ENCODE data around the gene RGS8. TPM values are rescaled to one million over a fixed set of nuclear protein-coding genes. Genes with fewer than 3 reads are reported as not detected.

The RGS8 gene
- total and polyA plus RNA-seq, 5 donors from 2014 or later, result not detected

- Mint-ChIP-seq H3K4me3 (no peak overlapping the region), H3K27me3 (peaks cover 9% of the 10 kb centered on the region), H3K27ac (no peak overlapping the region), H3K36me3 (no peaks in the 10 kb centered on the region), H3K4me1 (peaks cover 0 to 4% (median 0%) of the 10 kb centered on the region in 4 donors), H3K9me3 (peaks cover 0 to 2% (median 0%) of the 10 kb centered on the region in 7 donors)
- ATAC-seq (ENCODE audit: low read depth in 2 of 2) (no peak), DNase-seq (no peak)
- H3K9me3 ChIP-seq (ENCODE audit: control insufficient read depth in 2 of 2, low read length in 2 of 2), result no peaks in the 10 kb centered on the region
- no peaks in the 10 kb centered on the region for H3K36me3 ChIP-seq (ENCODE audit: control insufficient read depth, insufficient read depth, low read length)
- H3K4me3 ChIP-seq (ENCODE audit: low read depth, low read length), result no peak overlapping the region
- H3K4me1 ChIP-seq (ENCODE audit: control insufficient read depth, insufficient read depth, low read length, poor library complexity, severe bottlenecking), result no peaks in the 10 kb centered on the region
- H3K27me3 ChIP-seq (ENCODE audit: control insufficient read depth, insufficient read depth, low read length), result no peaks in the 10 kb centered on the region
- H3K27ac ChIP-seq (ENCODE audit: insufficient read depth, low read length, poor library complexity, severe bottlenecking), result no peak overlapping the region
These were observed 828 bp upstream of the RGS8 start for GRCh38 chr1:182685215-182685614.

- Mint-ChIP-seq H3K36me3 (no peaks in the 10 kb centered on the region), H3K4me1 (peaks cover 0 to 5% (median 0%) of the 10 kb centered on the region in 4 donors), H3K4me3 (no peak overlapping the region), H3K27ac (no peak overlapping the region), H3K9me3 (no peaks in the 10 kb centered on the region), H3K27me3 (peaks cover 4% of the 10 kb centered on the region)
- no peaks in the 10 kb centered on the region for H3K27me3 ChIP-seq (ENCODE audit: control insufficient read depth, insufficient read depth, low read length)
- ATAC-seq (ENCODE audit: low read depth in 2 of 2), result no peak
- no peak for DNase-seq
- no peaks in the 10 kb centered on the region for H3K36me3 ChIP-seq (ENCODE audit: control insufficient read depth, insufficient read depth, low read length)
- no peak overlapping the region for H3K4me3 ChIP-seq (ENCODE audit: low read depth, low read length)
- H3K27ac ChIP-seq (ENCODE audit: insufficient read depth, low read length, poor library complexity, severe bottlenecking), result no peak overlapping the region
- no peaks in the 10 kb centered on the region for H3K4me1 ChIP-seq (ENCODE audit: control insufficient read depth, insufficient read depth, low read length, poor library complexity, severe bottlenecking)
- no peaks in the 10 kb centered on the region for H3K9me3 ChIP-seq (ENCODE audit: control insufficient read depth in 2 of 2, low read length in 2 of 2)
These were observed 1.4 kb downstream of the RGS8 start for GRCh38 chr1:182682898-182683501.

- ATAC-seq (ENCODE audit: low read depth in 2 of 2), result no peak
- Mint-ChIP-seq H3K9me3 (no peaks in the 10 kb centered on the region), H3K4me3 (no peak overlapping the region)
These were observed 2.0 kb downstream of the RGS8 start for GRCh38 chr1:182682406-182682805.

GRCh38 chr1:182681568-182681912, 2.8 kb downstream of the RGS8 start:
- no peaks in the 10 kb centered on the region for H3K36me3 Mint-ChIP-seq
- no peak for ATAC-seq (ENCODE audit: low read depth in 2 of 2)
- Histone ChIP-seq H3K4me1 (ENCODE audit: control insufficient read depth, insufficient read depth, low read length, poor library complexity, severe bottlenecking) (no peaks in the 10 kb centered on the region), H3K36me3 (ENCODE audit: control insufficient read depth, insufficient read depth, low read length) (no peaks in the 10 kb centered on the region), H3K27ac (ENCODE audit: insufficient read depth, low read length, poor library complexity, severe bottlenecking) (no peak overlapping the region), H3K9me3 (ENCODE audit: control insufficient read depth in 2 of 2, low read length in 2 of 2) (no peaks in the 10 kb centered on the region), H3K27me3 (ENCODE audit: control insufficient read depth, insufficient read depth, low read length) (no peaks in the 10 kb centered on the region), H3K4me3 (ENCODE audit: low read depth, low read length) (no peak overlapping the region)
- H3K27me3 Mint-ChIP-seq, result peaks cover 4% of the 10 kb centered on the region
- no peaks in the 10 kb centered on the region for H3K9me3 Mint-ChIP-seq
- no peak for DNase-seq
- peaks cover 0 to 6% (median 0%) of the 10 kb centered on the region in 4 donors for H3K4me1 Mint-ChIP-seq
- no peak overlapping the region for H3K4me3 Mint-ChIP-seq
- no peak overlapping the region for H3K27ac Mint-ChIP-seq

More at GRCh38 chr1:182682406-182682805, 2.0 kb downstream of the RGS8 start:
- no peak overlapping the region for H3K4me3 ChIP-seq (ENCODE audit: low read depth, low read length)
- H3K27me3 Mint-ChIP-seq, result peaks cover 4% of the 10 kb centered on the region
- no peaks in the 10 kb centered on the region for H3K36me3 ChIP-seq (ENCODE audit: control insufficient read depth, insufficient read depth, low read length)
- H3K27me3 ChIP-seq (ENCODE audit: control insufficient read depth, insufficient read depth, low read length), result no peaks in the 10 kb centered on the region
- H3K36me3 Mint-ChIP-seq, result no peaks in the 10 kb centered on the region
- H3K4me1 ChIP-seq (ENCODE audit: control insufficient read depth, insufficient read depth, low read length, poor library complexity, severe bottlenecking), result no peaks in the 10 kb centered on the region
- no peaks in the 10 kb centered on the region for H3K9me3 ChIP-seq (ENCODE audit: control insufficient read depth in 2 of 2, low read length in 2 of 2)
- no peak overlapping the region for H3K27ac Mint-ChIP-seq
- no peak overlapping the region for H3K27ac ChIP-seq (ENCODE audit: insufficient read depth, low read length, poor library complexity, severe bottlenecking)
- no peak for DNase-seq
- peaks cover 0 to 6% (median 0%) of the 10 kb centered on the region in 4 donors for H3K4me1 Mint-ChIP-seq

- ATAC-seq (ENCODE audit: low read depth in 2 of 2) (no peak), DNase-seq (peak in 1 of 3 donors; percentile 45)
- no peaks in the 10 kb centered on the region for H3K9me3 Mint-ChIP-seq
- H3K4me1 Mint-ChIP-seq, result peaks cover 0 to 6% (median 0%) of the 10 kb centered on the region in 4 donors
- H3K27me3 Mint-ChIP-seq, result peaks cover 4% of the 10 kb centered on the region
- H3K4me3 Mint-ChIP-seq, result no peak overlapping the region
- H3K36me3 Mint-ChIP-seq, result no peaks in the 10 kb centered on the region
- Histone ChIP-seq H3K9me3 (ENCODE audit: control insufficient read depth in 2 of 2, low read length in 2 of 2) (no peaks in the 10 kb centered on the region), H3K27ac (ENCODE audit: insufficient read depth, low read length, poor library complexity, severe bottlenecking) (no peak overlapping the region), H3K27me3 (ENCODE audit: control insufficient read depth, insufficient read depth, low read length) (no peaks in the 10 kb centered on the region), H3K4me1 (ENCODE audit: control insufficient read depth, insufficient read depth, low read length, poor library complexity, severe bottlenecking) (no peaks in the 10 kb centered on the region), H3K36me3 (ENCODE audit: control insufficient read depth, insufficient read depth, low read length) (no peaks in the 10 kb centered on the region), H3K4me3 (ENCODE audit: low read depth, low read length) (no peak overlapping the region)
- no peak overlapping the region for H3K27ac Mint-ChIP-seq
These were observed 3.4 kb downstream of the RGS8 start for GRCh38 chr1:182680901-182681567.

GRCh38 chr1:182680408-182680807, 4.0 kb downstream of the RGS8 start:
- Histone ChIP-seq H3K4me1 (ENCODE audit: control insufficient read depth, insufficient read depth, low read length, poor library complexity, severe bottlenecking) (no peaks in the 10 kb centered on the region), H3K27ac (ENCODE audit: insufficient read depth, low read length, poor library complexity, severe bottlenecking) (no peak overlapping the region), H3K27me3 (ENCODE audit: control insufficient read depth, insufficient read depth, low read length) (no peaks in the 10 kb centered on the region), H3K36me3 (ENCODE audit: control insufficient read depth, insufficient read depth, low read length) (no peaks in the 10 kb centered on the region), H3K9me3 (ENCODE audit: control insufficient read depth in 2 of 2, low read length in 2 of 2) (no peaks in the 10 kb centered on the region), H3K4me3 (ENCODE audit: low read depth, low read length) (no peak overlapping the region)
- H3K9me3 Mint-ChIP-seq, result no peaks in the 10 kb centered on the region
- H3K27me3 Mint-ChIP-seq, result peaks cover 8% of the 10 kb centered on the region
- no peak for DNase-seq
- ATAC-seq (ENCODE audit: low read depth in 2 of 2), result no peak
- H3K36me3 Mint-ChIP-seq, result no peaks in the 10 kb centered on the region
- no peak overlapping the region for H3K27ac Mint-ChIP-seq
- H3K4me1 Mint-ChIP-seq, result peaks cover 0 to 6% (median 0%) of the 10 kb centered on the region in 4 donors
- no peak overlapping the region for H3K4me3 Mint-ChIP-seq

GRCh38 chr1:182679684-182680083, 4.7 kb downstream of the RGS8 start:
- Histone ChIP-seq H3K4me1 (ENCODE audit: control insufficient read depth, insufficient read depth, low read length, poor library complexity, severe bottlenecking) (no peaks in the 10 kb centered on the region), H3K27ac (ENCODE audit: insufficient read depth, low read length, poor library complexity, severe bottlenecking) (no peak overlapping the region), H3K36me3 (ENCODE audit: control insufficient read depth, insufficient read depth, low read length) (no peaks in the 10 kb centered on the region), H3K27me3 (ENCODE audit: control insufficient read depth, insufficient read depth, low read length) (no peaks in the 10 kb centered on the region), H3K4me3 (ENCODE audit: low read depth, low read length) (no peak overlapping the region), H3K9me3 (ENCODE audit: control insufficient read depth in 2 of 2, low read length in 2 of 2) (no peaks in the 10 kb centered on the region)
- Mint-ChIP-seq H3K9me3 (no peaks in the 10 kb centered on the region), H3K4me1 (peaks cover 0 to 6% (median 0%) of the 10 kb centered on the region in 4 donors), H3K4me3 (no peak overlapping the region), H3K27me3 (peaks cover 16% of the 10 kb centered on the region), H3K27ac (no peak overlapping the region), H3K36me3 (no peaks in the 10 kb centered on the region)
- ATAC-seq (ENCODE audit: low read depth in 2 of 2), result no peak
- no peak for DNase-seq

Data from CD4-positive, CD25-positive, alpha-beta regulatory T cell (primary cell).